ENCODE measurements around the gene SLC47A2. TPM values are rescaled to one million over a fixed set of nuclear protein-coding genes. Genes with fewer than 3 reads are reported as not detected.

The SLC47A2 gene
- total RNA-seq, 2 donors from 2014 or later = 0.16 to 0.25 TPM

GRCh38 chr17:19678581-19679453 lies 37.6 kb downstream of the SLC47A2 start:
- Histone ChIP-seq H3K9ac (ENCODE audit: low read depth in 2 of 2, low read length in 2 of 2) (no peak overlapping the region), H3K36me3 (no peaks in the 10 kb centered on the region), H3K27me3 (no peaks in the 10 kb centered on the region), H3K27ac (no peak overlapping the region), H3K4me3 (no peak overlapping the region), H3K9me3 (no peaks in the 10 kb centered on the region), H3K4me1 (no peaks in the 10 kb centered on the region)
- DNase-seq = no peak
- no peak for TF ChIP-seq CTCF (IDR thresholded peaks at IDR 0.05)
- intact Hi-C loops (cut with DNase I) = loop anchor here (10.0 kb wide), 1 partner anchor 66 kb away; the partner anchor contains the start of gene ALDH3A1

GRCh38 chr17:19677736-19678379 lies 38.5 kb downstream of the SLC47A2 start:
- H3K4me3 ChIP-seq = no peak overlapping the region
- H3K27me3 ChIP-seq = no peaks in the 10 kb centered on the region
- no peaks in the 10 kb centered on the region for H3K4me1 ChIP-seq
- no peak overlapping the region for H3K9ac ChIP-seq (ENCODE audit: low read depth in 2 of 2, low read length in 2 of 2)
- no peak for DNase-seq
- H3K36me3 ChIP-seq = no peaks in the 10 kb centered on the region
- intact Hi-C loops (cut with DNase I) = loop anchor here (10.0 kb wide), 1 partner anchor 67 kb away; the partner anchor contains the start of gene ALDH3A1
- no peak overlapping the region for H3K27ac ChIP-seq
- no peak for TF ChIP-seq CTCF (IDR thresholded peaks at IDR 0.05)
- H3K9me3 ChIP-seq = no peaks in the 10 kb centered on the region

GRCh38 chr17:19676896-19677295 lies 39.5 kb downstream of the SLC47A2 start:
- Histone ChIP-seq H3K27me3 (no peaks in the 10 kb centered on the region), H3K27ac (no peak overlapping the region), H3K36me3 (no peaks in the 10 kb centered on the region), H3K4me3 (no peak overlapping the region), H3K9ac (ENCODE audit: low read depth in 2 of 2, low read length in 2 of 2) (no peak overlapping the region), H3K4me1 (no peaks in the 10 kb centered on the region), H3K9me3 (no peaks in the 10 kb centered on the region)
- intact Hi-C loops (cut with DNase I) = loop anchor here (10.0 kb wide), 1 partner anchor 68 kb away; the partner anchor contains the start of gene ALDH3A1
- DNase-seq = no peak
- TF ChIP-seq CTCF (IDR thresholded peaks at IDR 0.05) = no peak

- no peak for TF ChIP-seq CTCF (IDR thresholded peaks at IDR 0.05)
- no peak overlapping the region for H3K9ac ChIP-seq (ENCODE audit: low read depth in 2 of 2, low read length in 2 of 2)
- intact Hi-C loops (cut with DNase I) = loop anchor here (10.0 kb wide), 1 partner anchor 71 kb away; the partner anchor contains the start of gene ALDH3A1
- H3K4me1 ChIP-seq = no peaks in the 10 kb centered on the region
- no peak for DNase-seq
- H3K4me3 ChIP-seq = no peak overlapping the region
- H3K36me3 ChIP-seq = no peaks in the 10 kb centered on the region
- no peak overlapping the region for H3K27ac ChIP-seq
- no peaks in the 10 kb centered on the region for H3K27me3 ChIP-seq
- H3K9me3 ChIP-seq = no peaks in the 10 kb centered on the region
These were observed 42.8 kb downstream of the SLC47A2 start for GRCh38 chr17:19673623-19674022.

- Histone ChIP-seq H3K27ac (peak overlapping the region; percentile 66), H3K9ac (ENCODE audit: low read depth in 2 of 2, low read length in 2 of 2) (no peak overlapping the region), H3K4me1 (no peaks in the 10 kb centered on the region), H3K27me3 (no peaks in the 10 kb centered on the region), H3K36me3 (no peaks in the 10 kb centered on the region), H3K9me3 (no peaks in the 10 kb centered on the region), H3K4me3 (no peak overlapping the region)
- no peak for TF ChIP-seq CTCF (IDR thresholded peaks at IDR 0.05)
- intact Hi-C loops (cut with DNase I) = loop anchor here (10.0 kb wide), 1 partner anchor 73 kb away; the partner anchor contains the start of gene ALDH3A1
- DNase-seq = peak; percentile 62
These were observed 44.2 kb downstream of the SLC47A2 start for GRCh38 chr17:19672009-19672750.

Data from colonic mucosa (tissue), 4 donors.